Activated naive CD8-positive, alpha-beta T cell (primary cell): ENCODE data around the gene RPS6KA2.

Source experiments
- H3K27ac Mint-ChIP-seq: one replicate; pipeline ENCODE4 v1.8.0; 2021; ENCODE audit warnings: mixed read lengths
- H3K27me3 Mint-ChIP-seq: one replicate; pipeline ENCODE4 v1.8.0; 2021; ENCODE audit warnings: mixed read lengths
- H3K36me3 Mint-ChIP-seq: one replicate; pipeline ENCODE4 v1.8.0; 2021; ENCODE audit warnings: mixed read lengths
- H3K4me1 Mint-ChIP-seq: one replicate; pipeline ENCODE4 v1.8.0; 2021; ENCODE audit warnings: low read depth, mixed read lengths
- H3K4me3 Mint-ChIP-seq: one replicate; pipeline ENCODE4 v1.8.0; 2021; ENCODE audit warnings: mild to moderate bottlenecking, mixed read lengths
- H3K9me3 Mint-ChIP-seq: one replicate; pipeline ENCODE4 v1.8.0; 2021; ENCODE audit warnings: low read depth, mixed read lengths

RPS6KA2 gene

DNA sequence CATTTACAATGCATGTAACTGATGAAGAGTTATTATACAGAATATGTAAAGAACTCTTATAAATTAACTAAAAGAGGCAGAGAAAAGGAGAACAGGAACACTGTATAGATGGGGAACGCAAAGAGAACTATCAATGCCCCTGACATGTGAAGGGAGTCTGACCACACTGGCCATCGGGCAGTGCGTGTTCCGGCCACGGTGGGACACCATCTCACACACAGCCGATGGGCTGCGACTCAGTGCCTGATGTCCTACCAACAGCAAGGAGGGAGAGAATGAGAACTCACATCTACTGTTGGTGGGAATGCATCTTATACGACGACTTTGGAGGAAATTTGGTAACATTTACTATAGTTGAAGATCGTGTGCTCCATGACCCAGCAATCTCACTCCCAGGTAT is 25.1 kb downstream of the RPS6KA2 start:
- no peaks in the 10 kb centered on the region for H3K4me1 Mint-ChIP-seq
- no peaks in the 10 kb centered on the region for H3K27me3 Mint-ChIP-seq
- peaks cover 4% of the 10 kb centered on the region for H3K36me3 Mint-ChIP-seq
- no peaks in the 10 kb centered on the region for H3K9me3 Mint-ChIP-seq
- H3K27ac Mint-ChIP-seq: no peak overlapping the region
- H3K4me3 Mint-ChIP-seq: no peak overlapping the region

DNA sequence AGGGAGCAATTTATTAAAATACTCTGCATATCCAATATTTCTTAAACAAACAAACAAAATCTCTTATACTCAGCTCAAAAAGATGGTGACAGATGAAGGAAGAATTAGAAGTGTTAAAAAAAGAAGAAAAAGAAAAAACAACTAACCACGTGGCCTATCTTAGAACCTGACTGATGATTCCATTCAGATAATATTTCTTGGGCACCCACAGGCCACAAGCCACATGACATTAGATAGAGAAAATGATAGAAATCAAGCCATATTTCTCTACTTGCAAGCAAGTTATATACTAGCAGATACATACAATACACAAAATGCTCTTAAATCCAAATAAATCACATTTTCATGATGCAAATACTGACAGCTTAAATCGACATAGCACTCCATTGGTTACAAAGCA is 26.1 kb downstream of the RPS6KA2 start:
- Mint-ChIP-seq H3K9me3 (no peaks in the 10 kb centered on the region), H3K27ac (no peak overlapping the region), H3K4me1 (no peaks in the 10 kb centered on the region), H3K4me3 (no peak overlapping the region), H3K27me3 (no peaks in the 10 kb centered on the region), H3K36me3 (peaks cover 5% of the 10 kb centered on the region)

DNA sequence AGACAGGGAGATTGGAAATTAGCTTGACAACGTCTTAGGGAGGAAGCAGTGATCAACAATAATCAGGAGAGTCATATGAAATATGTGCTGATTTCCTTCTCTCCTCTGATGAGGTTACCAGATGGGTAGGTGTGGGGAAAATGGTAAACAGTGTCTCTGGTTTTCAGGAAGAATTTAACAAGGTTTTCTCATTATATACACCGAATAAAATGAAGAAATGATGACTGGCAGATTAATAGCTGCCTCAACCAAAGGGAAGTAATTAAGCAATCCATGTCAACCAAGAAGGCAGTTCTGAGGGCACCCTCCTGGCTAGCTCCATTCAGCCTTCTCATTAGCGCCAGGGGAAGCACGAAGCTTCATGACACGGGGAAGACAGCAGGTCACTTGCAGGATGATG is 27.8 kb downstream of the RPS6KA2 start:
- Mint-ChIP-seq H3K9me3 (no peaks in the 10 kb centered on the region), H3K4me3 (no peak overlapping the region), H3K27me3 (no peaks in the 10 kb centered on the region), H3K36me3 (peaks cover 6% of the 10 kb centered on the region), H3K27ac (no peak overlapping the region), H3K4me1 (no peaks in the 10 kb centered on the region)

DNA sequence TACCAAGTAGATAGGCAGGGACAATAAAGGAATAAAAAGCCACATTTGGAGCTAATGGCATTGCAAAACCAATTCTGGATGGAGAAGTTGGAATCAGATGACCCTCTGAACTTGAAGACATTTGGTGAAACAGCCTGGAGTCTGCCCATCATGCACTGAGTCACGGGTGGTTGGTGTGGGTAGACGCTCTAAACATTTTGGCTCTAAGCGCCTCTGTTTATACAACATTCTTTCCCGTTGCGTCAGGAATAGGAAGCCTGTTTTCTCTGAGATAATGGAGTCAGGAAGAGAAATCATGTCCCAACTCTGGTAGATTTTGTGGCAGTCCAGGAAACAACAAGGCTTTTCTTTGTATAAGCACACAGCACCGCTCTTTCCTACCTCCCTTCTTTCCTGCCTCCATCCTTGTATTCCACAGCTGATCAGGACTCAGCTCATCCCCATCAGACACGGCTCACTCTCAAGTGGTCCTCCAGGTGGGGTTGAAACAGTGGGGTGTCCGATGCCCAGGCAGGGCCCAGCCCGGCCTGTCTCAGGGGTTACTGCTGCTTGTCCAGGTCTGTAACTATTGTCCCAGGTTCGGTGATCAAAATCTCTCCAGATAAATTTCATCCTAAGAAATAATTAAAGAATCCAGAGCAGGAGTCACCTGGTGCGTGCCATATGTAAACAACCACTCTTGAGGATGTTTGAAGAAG is 28.5 kb downstream of the RPS6KA2 start:
- Mint-ChIP-seq H3K4me3 (no peak overlapping the region), H3K27me3 (no peaks in the 10 kb centered on the region), H3K27ac (no peak overlapping the region), H3K4me1 (no peaks in the 10 kb centered on the region), H3K36me3 (peaks cover 6% of the 10 kb centered on the region), H3K9me3 (no peaks in the 10 kb centered on the region)

DNA sequence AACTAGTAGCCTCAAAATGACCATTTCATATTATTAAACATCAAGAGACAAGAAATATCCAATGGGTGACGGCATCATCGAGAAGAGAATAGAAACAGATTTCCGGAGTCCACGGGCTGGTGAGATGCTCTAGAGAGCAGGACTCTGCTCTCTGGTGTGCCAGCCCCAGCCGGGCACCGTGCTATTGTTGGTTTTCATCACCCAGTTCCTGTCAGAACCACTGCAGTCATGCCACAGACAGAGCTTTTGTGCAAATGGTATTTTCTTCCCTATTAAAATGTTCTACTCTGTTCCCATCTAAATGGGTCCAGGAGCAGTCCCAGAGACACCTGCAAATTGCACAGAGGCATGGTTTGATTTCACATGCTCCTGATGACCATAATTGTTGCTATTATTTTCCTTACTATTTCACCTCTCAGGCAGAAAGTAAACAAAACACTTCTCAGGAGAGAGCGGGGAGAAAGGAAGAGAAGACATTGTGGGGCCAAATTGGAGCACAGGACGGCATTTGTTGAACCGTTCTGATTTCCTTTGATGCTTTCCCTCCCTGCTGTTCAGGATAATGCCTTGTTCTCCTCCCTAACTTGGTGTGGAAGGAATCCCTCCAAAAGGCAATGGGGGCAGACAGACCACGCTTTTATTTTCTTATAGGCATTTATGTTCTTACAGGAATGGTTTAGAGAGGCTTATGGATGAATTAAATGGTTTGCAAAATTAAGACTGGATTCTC is 29.2 kb downstream of the RPS6KA2 start:
- H3K9me3 Mint-ChIP-seq: no peaks in the 10 kb centered on the region
- H3K4me1 Mint-ChIP-seq: no peaks in the 10 kb centered on the region
- H3K27me3 Mint-ChIP-seq: no peaks in the 10 kb centered on the region
- H3K36me3 Mint-ChIP-seq: peaks cover 6% of the 10 kb centered on the region
- no peak overlapping the region for H3K27ac Mint-ChIP-seq
- no peak overlapping the region for H3K4me3 Mint-ChIP-seq

DNA sequence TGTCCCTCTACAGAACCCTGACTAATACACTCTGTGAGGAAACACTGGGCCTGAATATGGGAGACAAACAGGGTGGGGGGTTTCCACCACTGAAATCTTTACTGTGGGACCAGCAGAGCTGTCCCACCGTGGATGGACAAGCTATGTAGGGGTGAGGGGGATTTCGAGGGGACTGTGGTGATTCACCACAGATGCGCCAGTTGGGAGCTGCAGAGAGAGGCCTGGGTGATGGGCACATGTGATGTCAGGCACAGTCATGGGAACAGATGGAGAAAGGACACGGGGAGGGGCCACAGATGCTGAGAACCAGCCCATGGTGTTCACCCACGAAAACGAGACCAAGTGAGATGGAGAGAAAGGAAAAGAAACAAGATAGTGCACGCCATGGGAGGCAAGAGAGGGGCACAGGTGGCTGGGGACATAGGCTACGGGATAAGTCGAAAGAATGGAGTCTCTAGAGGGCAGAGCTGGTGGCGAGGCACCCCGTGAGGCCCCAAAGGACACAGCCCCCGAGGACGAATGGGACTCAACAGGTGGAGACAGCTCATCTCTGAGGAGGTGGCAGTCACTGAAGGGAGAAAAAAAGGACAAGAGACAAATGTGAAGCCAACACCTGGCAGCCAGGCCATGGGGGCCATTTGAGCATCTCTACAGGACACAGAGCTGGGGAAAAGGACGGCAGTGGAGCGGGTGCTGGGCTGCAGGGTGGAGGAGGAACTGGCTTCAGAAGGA is 30.1 kb downstream of the RPS6KA2 start:
- no peaks in the 10 kb centered on the region for H3K4me1 Mint-ChIP-seq
- no peaks in the 10 kb centered on the region for H3K27me3 Mint-ChIP-seq
- H3K9me3 Mint-ChIP-seq: no peaks in the 10 kb centered on the region
- H3K4me3 Mint-ChIP-seq: no peak overlapping the region
- no peak overlapping the region for H3K27ac Mint-ChIP-seq
- peaks cover 6% of the 10 kb centered on the region for H3K36me3 Mint-ChIP-seq

DNA sequence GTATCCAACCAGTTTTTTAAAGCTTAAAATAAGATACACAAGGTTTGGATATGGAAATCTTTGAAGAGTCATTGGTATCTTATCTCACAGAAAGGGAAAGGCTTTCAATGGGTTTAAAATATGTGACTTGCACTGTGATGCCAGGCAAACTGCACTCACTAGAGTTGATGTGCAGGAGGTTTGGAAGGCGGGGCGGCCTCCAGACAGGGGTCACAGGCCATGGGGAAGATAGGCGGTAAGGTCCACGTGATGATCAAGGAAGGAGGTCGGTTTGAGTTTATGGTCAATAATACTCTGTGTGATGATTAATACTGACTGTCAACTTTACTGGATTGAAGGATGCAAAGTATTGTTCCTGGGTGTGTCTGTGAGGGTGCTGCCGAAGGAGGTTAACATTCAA is 31.1 kb downstream of the RPS6KA2 start:
- Mint-ChIP-seq H3K9me3 (no peaks in the 10 kb centered on the region), H3K4me3 (no peak overlapping the region), H3K27ac (no peak overlapping the region), H3K4me1 (no peaks in the 10 kb centered on the region), H3K27me3 (no peaks in the 10 kb centered on the region), H3K36me3 (peaks cover 6% of the 10 kb centered on the region)

DNA sequence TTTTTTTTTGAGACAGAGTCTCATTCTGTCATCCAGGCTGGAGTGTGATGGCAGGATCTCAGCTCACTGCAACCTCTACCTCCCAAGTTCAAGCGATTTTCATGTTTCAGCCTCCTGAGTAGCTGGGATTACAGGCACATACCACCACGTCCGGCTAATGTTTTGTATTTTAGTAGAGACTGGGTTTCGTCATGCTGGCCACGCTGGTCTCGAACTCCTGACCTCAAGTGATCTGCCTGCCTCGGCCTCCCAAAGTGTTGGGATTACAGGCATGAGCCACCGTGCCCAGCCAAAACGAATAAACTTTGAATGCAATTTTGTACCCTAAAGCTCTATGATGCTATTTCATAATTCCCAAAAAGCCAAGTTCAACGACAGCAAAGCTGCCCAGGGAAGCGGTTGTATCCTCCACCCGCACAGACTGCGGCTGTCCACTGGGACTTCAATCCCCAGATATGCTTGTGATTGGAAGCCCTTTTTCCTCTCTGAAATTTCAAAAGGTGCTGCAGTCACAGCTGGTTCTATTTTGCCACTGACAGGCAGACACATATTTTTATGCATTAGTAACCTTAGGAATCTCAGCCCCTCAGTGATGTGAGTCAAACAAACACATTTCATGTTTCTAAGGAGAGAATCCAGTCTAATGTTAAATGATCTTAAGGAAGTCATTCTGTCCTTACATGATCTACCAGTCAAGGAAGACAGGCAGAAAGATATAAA is 31.8 kb downstream of the RPS6KA2 start:
- H3K27ac Mint-ChIP-seq: no peak overlapping the region
- H3K4me1 Mint-ChIP-seq: no peaks in the 10 kb centered on the region
- H3K4me3 Mint-ChIP-seq: no peak overlapping the region
- H3K27me3 Mint-ChIP-seq: no peaks in the 10 kb centered on the region
- no peaks in the 10 kb centered on the region for H3K9me3 Mint-ChIP-seq
- peaks cover 6% of the 10 kb centered on the region for H3K36me3 Mint-ChIP-seq

DNA sequence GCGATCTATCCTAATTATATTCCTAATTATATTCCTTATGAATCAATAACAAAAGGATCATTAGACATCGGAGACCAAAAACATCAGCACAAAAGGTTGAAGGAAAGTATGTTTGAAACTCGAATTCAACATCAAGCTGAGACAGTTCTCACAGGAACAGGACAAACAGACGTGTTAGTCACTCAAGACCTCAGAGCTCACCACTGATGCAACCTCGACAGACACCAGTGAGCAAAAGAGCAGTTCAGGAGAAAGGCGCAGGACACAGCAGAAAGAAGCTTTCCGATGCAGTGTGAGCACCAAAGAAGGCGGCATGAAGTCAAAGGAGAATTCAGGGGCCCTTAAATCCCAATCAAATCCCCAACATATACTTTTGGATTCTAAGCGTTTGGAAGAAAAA is 34.2 kb downstream of the RPS6KA2 start:
- no peak overlapping the region for H3K27ac Mint-ChIP-seq
- H3K4me1 Mint-ChIP-seq: peaks cover 11% of the 10 kb centered on the region
- H3K36me3 Mint-ChIP-seq: peaks cover 6% of the 10 kb centered on the region
- no peaks in the 10 kb centered on the region for H3K9me3 Mint-ChIP-seq
- no peaks in the 10 kb centered on the region for H3K27me3 Mint-ChIP-seq
- no peak overlapping the region for H3K4me3 Mint-ChIP-seq

DNA sequence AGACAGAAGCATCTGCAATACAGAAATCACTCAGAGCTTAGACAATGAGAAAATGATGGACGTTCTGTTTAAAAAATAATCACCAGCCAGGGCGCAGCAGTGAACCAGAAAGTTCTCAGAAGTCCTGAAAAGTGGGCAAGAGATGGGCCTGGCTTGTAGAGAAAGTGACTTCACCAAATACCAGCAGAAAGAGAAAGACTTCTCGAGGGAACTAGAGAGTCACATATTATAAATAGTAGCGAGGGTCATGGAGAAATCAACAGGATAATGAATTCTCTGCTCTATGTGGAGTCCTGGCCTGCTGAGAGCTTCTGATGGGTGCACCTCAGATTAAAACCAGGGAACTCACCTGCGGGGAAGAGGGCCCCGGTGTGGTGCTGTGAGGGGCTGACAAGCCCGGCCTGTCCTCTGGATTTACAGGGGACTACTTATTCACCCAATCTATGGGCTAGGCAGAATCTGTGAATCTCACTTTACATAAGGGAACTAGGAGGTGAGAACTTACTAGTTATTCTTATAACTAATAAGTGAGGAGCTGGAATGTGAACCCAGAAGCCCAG is 35.0 kb downstream of the RPS6KA2 start:
- Mint-ChIP-seq H3K4me1 (peaks cover 11% of the 10 kb centered on the region), H3K4me3 (no peak overlapping the region), H3K9me3 (no peaks in the 10 kb centered on the region), H3K36me3 (peaks cover 2% of the 10 kb centered on the region), H3K27me3 (no peaks in the 10 kb centered on the region), H3K27ac (no peak overlapping the region)

DNA sequence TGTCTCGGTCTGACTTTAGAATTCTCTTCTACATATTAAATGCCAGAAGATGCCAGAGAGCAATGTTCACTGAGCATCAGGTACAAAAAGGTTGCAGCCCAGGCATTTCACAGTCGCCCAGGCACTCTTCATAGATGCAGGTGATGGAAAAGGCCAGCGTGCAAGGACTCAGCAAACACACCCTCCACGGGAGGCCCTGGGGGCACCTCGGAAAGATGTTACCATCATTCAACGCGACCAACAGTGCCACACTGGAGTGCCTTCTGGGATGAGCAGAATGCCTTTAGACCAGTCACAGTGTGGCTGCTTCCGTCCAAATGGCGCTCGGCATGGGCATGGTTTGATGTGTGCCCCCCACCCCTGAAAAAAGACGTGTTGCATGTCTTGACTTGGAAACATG is 36.0 kb downstream of the RPS6KA2 start:
- no peak overlapping the region for H3K4me3 Mint-ChIP-seq
- peaks cover 11% of the 10 kb centered on the region for H3K4me1 Mint-ChIP-seq
- H3K27ac Mint-ChIP-seq: no peak overlapping the region
- no peaks in the 10 kb centered on the region for H3K27me3 Mint-ChIP-seq
- no peaks in the 10 kb centered on the region for H3K9me3 Mint-ChIP-seq
- peaks cover 2% of the 10 kb centered on the region for H3K36me3 Mint-ChIP-seq

DNA sequence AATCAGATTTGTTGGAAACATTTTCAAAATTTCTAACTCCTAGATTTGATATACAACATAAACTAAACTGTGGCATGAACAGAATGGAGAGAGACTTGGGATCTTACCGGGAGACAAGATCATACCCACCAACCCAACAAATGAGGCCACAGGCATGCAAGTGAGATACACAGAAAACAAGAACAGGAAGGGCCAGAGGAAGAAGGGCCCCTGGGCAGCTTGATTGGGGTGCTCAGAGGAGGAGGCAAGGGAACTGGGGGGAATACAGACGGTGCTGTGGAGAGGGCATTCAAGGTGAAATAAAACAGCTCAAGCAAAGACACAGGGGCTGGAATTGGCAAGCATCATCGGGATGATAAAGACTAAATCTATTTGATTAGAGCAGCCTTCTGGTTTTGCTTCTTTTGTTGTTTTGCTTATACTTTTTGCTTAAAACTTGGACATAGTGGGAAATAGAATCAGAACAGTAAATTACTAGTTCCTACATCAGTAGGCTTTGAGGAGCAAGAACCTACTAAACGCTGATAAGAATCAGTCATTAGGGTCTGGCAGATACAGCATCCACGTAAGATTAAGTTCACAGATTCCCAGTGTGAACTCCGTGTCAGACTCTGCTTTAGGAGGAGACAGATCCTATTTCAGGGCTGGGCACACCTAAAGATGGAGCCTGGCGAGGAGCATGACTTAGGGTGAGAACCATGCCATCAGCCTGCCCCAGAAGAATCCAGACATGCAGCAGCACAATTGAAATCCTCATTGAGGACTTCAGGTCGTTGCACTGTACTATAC is 37.1 kb downstream of the RPS6KA2 start:
- no peak overlapping the region for H3K4me3 Mint-ChIP-seq
- no peaks in the 10 kb centered on the region for H3K36me3 Mint-ChIP-seq
- no peaks in the 10 kb centered on the region for H3K9me3 Mint-ChIP-seq
- H3K27me3 Mint-ChIP-seq: no peaks in the 10 kb centered on the region
- peaks cover 11% of the 10 kb centered on the region for H3K4me1 Mint-ChIP-seq
- no peak overlapping the region for H3K27ac Mint-ChIP-seq

DNA sequence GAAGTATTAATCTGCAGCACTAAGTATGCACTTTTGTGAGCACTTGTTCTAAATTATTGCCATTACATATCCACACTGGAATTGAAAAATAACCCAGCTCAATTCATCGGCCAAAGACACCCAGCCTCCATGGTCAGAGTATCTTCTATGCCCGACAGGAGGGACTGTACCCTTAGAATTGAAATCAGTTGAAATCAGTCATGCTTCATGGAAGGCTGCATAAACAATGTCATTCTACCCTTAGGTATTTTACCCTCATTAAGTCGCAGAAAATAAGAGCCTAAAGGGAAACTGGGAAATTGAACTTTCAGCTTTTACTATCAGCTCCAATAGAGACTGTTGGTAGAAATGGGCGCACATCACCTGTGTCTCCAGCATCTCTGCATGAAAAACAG is 37.7 kb downstream of the RPS6KA2 start:
- no peaks in the 10 kb centered on the region for H3K27me3 Mint-ChIP-seq
- H3K4me3 Mint-ChIP-seq: no peak overlapping the region
- H3K36me3 Mint-ChIP-seq: no peaks in the 10 kb centered on the region
- peaks cover 11% of the 10 kb centered on the region for H3K4me1 Mint-ChIP-seq
- H3K9me3 Mint-ChIP-seq: no peaks in the 10 kb centered on the region
- H3K27ac Mint-ChIP-seq: no peak overlapping the region

DNA sequence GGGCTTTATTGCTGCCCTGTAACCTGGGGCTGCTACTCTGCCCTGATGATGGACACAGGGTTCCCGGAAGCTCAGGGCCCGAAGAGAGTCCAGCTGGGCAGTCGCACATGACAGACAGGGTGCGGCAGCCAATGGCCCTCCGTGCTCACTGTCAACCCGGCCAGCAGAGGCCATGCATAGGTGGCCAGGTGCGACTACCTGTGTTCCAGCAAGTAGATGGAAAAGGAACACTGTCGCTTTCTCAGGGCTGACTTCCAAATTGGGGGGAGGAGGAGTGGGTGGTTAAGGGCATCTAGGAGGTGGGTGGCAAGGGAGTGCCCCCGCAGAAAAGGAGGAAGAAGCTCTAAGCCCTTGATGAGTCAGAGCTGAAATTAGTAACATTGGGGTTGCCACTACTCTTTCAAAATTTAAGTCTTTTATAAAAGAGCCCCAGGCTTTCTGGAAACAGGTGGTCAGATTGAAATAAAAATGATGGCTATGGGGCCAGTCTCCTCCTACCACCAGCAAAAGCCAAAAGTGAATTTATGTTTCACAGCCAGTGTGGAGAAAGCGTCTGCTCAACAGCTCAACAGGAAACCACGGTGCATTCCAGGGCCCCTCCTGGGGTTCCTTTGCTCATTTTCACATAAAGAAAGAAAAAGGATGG is 38.2 kb downstream of the RPS6KA2 start:
- Mint-ChIP-seq H3K9me3 (no peaks in the 10 kb centered on the region), H3K4me1 (peaks cover 11% of the 10 kb centered on the region), H3K27me3 (no peaks in the 10 kb centered on the region), H3K36me3 (no peaks in the 10 kb centered on the region), H3K27ac (no peak overlapping the region), H3K4me3 (no peak overlapping the region)
